HEK293 (cell line): ENCODE results near the gene DAGLA.

ENCODE experiments used
- CTCF ChIA-PET: fragments of 350-600 bp; formaldehyde crosslinking; extraction: SDS; loops from one replicate; lab custom pipeline; 2021; ENCODE audit warnings: antibody characterized with exemption; lab: Yijun Ruan, JAX
- POLR2A ChIA-PET: fragments of 300-600 bp; formaldehyde crosslinking; extraction: SDS; loops from one replicate; lab custom pipeline; 2020; ENCODE audit warnings: antibody characterized with exemption, inconsistent platforms; lab: Yijun Ruan, JAX
- H3K27ac ChIP-seq: fragments of 200-500 bp; sonication (Bioruptor generic); 2 replicates; pipeline ENCODE4 v1.5.1; 2014; ENCODE audit warnings: low read depth, low read length, control low read depth, inconsistent platforms; ENCODE audit errors: extremely low read depth
- H3K36me3 ChIP-seq, 2 experiments: fragments of 200-500 bp in 1 of 2; sonication (Bioruptor generic) in 1 of 2; 1 replicate in 1 of 2; 2 replicates in 1 of 2; pipeline ENCODE4 v1.5.1; 2014 to 2017; ENCODE audit warnings: inconsistent platforms in 2 of 2, low read length in 2 of 2; ENCODE audit not compliant: control insufficient read depth in 2 of 2, insufficient read depth in 1 of 2
- H3K4me1 ChIP-seq: fragments of 200-500 bp; sonication (Bioruptor generic); 2 replicates; pipeline ENCODE4 v1.5.1; 2014; ENCODE audit warnings: mild to moderate bottlenecking, low read length, inconsistent platforms; ENCODE audit not compliant: control insufficient read depth, insufficient read depth
- H3K4me3 ChIP-seq: 2 replicates; pipeline ENCODE4 v1.5.1; 2011; ENCODE audit warnings: low read depth, mild to moderate bottlenecking, control low read depth, low read length, moderate library complexity
- H3K9me3 ChIP-seq: fragments of 200-500 bp; sonication (Bioruptor generic); 2 replicates; pipeline ENCODE4 v1.5.1; 2014; ENCODE audit warnings: low read depth, low read length, inconsistent platforms; ENCODE audit not compliant: control insufficient read depth, insufficient read depth
- GLIS2 ChIP-seq: fragments of 450-650 bp; formaldehyde crosslinking; IDR thresholded peaks from 2 replicates; pipeline ENCODE4 v1.5.1; 2016; ENCODE audit warnings: missing biosample characterization, missing genetic modification characterization
- OVOL3 ChIP-seq: fragments of 450-650 bp; formaldehyde crosslinking; IDR thresholded peaks from 2 replicates; pipeline ENCODE4 v1.5.1; 2016; ENCODE audit warnings: missing biosample characterization, missing genetic modification characterization
- PBX3 ChIP-seq: sonication (generic); formaldehyde crosslinking; IDR thresholded peaks from 2 replicates; pipeline ENCODE4 v1.8.1; 2022; ENCODE audit warnings: mild to moderate bottlenecking, moderate library complexity, missing genetic modification reagents
- SCRT1 ChIP-seq: fragments of 450-650 bp; formaldehyde crosslinking; IDR thresholded peaks from 2 replicates; pipeline ENCODE4 v1.5.1; 2016; ENCODE audit warnings: missing biosample characterization, missing genetic modification characterization, borderline replicate concordance
- SP2 ChIP-seq: fragments of 450-650 bp; formaldehyde crosslinking; IDR thresholded peaks from 2 replicates; pipeline ENCODE4 v1.5.1; 2016; ENCODE audit warnings: missing biosample characterization, missing genetic modification characterization
- WT1 ChIP-seq: fragments of 450-650 bp; formaldehyde crosslinking; IDR thresholded peaks from 2 replicates; pipeline ENCODE4 v1.5.1; 2016; ENCODE audit warnings: missing biosample characterization, missing genetic modification characterization
- ZFP37 ChIP-seq: fragments of 450-650 bp; formaldehyde crosslinking; IDR thresholded peaks from 2 replicates; pipeline ENCODE4 v1.5.1; 2016; ENCODE audit warnings: missing biosample characterization, missing genetic modification characterization
- ZIC2 ChIP-seq: fragments of 450-650 bp; formaldehyde crosslinking; IDR thresholded peaks from 2 replicates; pipeline ENCODE4 v1.5.1; 2016; ENCODE audit warnings: missing biosample characterization, missing genetic modification characterization
- ZNF114 ChIP-seq: fragments of 450-650 bp; formaldehyde crosslinking; IDR thresholded peaks from 2 replicates; pipeline ENCODE4 v1.5.0; 2017; ENCODE audit warnings: missing biosample characterization, missing genetic modification characterization
- ZNF184 ChIP-seq: fragments of 450-650 bp; IDR thresholded peaks from 2 replicates; pipeline ENCODE4 v1.5.1; 2018; ENCODE audit warnings: missing biosample characterization, mild to moderate bottlenecking, missing genetic modification characterization
- ZNF266 ChIP-seq: fragments of 450-650 bp; formaldehyde crosslinking; IDR thresholded peaks from 2 replicates; pipeline ENCODE4 v1.5.1; 2016; ENCODE audit warnings: missing biosample characterization, missing genetic modification characterization, low read depth
- ZNF518A ChIP-seq: fragments of 450-650 bp; formaldehyde crosslinking; conservative IDR thresholded peaks from 2 replicates; pipeline ENCODE4 v1.5.1; 2016; ENCODE audit warnings: low read depth, missing biosample characterization, missing genetic modification characterization
- ZNF561 ChIP-seq: fragments of 450-650 bp; IDR thresholded peaks from 2 replicates; pipeline ENCODE4 v1.5.1; 2018; ENCODE audit warnings: missing biosample characterization, missing genetic modification characterization, borderline replicate concordance
- ZNF571 ChIP-seq: fragments of 450-650 bp; formaldehyde crosslinking; IDR thresholded peaks from 2 replicates; pipeline ENCODE4 v1.5.0; 2017; ENCODE audit warnings: missing biosample characterization, missing genetic modification characterization
- ZNF596 ChIP-seq: fragments of 450-650 bp; IDR thresholded peaks from 2 replicates; pipeline ENCODE4 v1.5.0; 2018; ENCODE audit warnings: missing biosample characterization, mild to moderate bottlenecking, missing genetic modification characterization, moderate library complexity
- ZNF777 ChIP-seq: fragments of 450-650 bp; formaldehyde crosslinking; IDR thresholded peaks from 2 replicates; pipeline ENCODE4 v1.5.1; 2017; ENCODE audit warnings: missing biosample characterization, missing genetic modification characterization, borderline replicate concordance

DAGLA gene

GRCh38 chr11:61764606-61765260, 84.5 kb downstream of the DAGLA start:
- CTCF ChIA-PET = interaction anchor here (1.1 to 1.3 kb wide), 2 partner anchors 17 to 81 kb away, joined by 3 to 4 read pairs; no protein-coding TSS in a partner anchor

GRCh38 chr11:61765550-61766253, 85.5 kb downstream of the DAGLA start:
- Histone ChIP-seq H3K36me3 (no peaks in the 10 kb centered on the region), H3K27ac (no peak overlapping the region), H3K4me3 (no peak overlapping the region)
- CTCF ChIA-PET = interaction anchor here (1.2 to 1.5 kb wide), 2 partner anchors 11 to 14 kb away, joined by 3 to 6 read pairs; no protein-coding TSS in a partner anchor
- TF ChIP-seq ZNF777 = no peak
- TF ChIP-seq ZNF114 (tag by site-specific recombination) = no peak
- peak; percentile 61 for TF ChIP-seq ZIC2
- TF ChIP-seq ZNF518A = no peak
- no peak for TF ChIP-seq ZFP37 (tag by site-specific recombination)
- TF ChIP-seq PBX3 (CRISPR knock-in tag) = no peak
- TF ChIP-seq SCRT1 (tag by site-specific recombination) = no peak
- no peak for TF ChIP-seq ZNF184 (tag by site-specific recombination)
- TF ChIP-seq ZNF266 (tag by site-specific recombination) = no peak
- TF ChIP-seq OVOL3 (tag by site-specific recombination) = no peak
- TF ChIP-seq ZNF571 (tag by site-specific recombination) = no peak
- peak; percentile 55 for TF ChIP-seq GLIS2 (tag by site-specific recombination)
- no peak for TF ChIP-seq ZNF596 (tag by site-specific recombination)
- no peak for TF ChIP-seq WT1
- TF ChIP-seq, all 188 proteins: peak for 2
- Histone ChIP-seq H3K9me3 (no peaks in the 10 kb centered on the region), H3K4me1 (no peaks in the 10 kb centered on the region)
- POLR2A ChIA-PET = interaction anchor here (1.1 kb wide), 1 partner anchor 25 kb away, joined by 5 read pairs; no protein-coding TSS in a partner anchor

More at GRCh38 chr11:61764606-61765260, 84.5 kb downstream of the DAGLA start:
- TF ChIP-seq ZNF561 (tag by site-specific recombination) (no peak), SP2 (tag by site-specific recombination) (peak; percentile 17; the same call in 1 of the 2 replicates)
- H3K4me3 ChIP-seq = no peak overlapping the region
- no peak overlapping the region for H3K27ac ChIP-seq
- H3K4me1 ChIP-seq = no peaks in the 10 kb centered on the region
- H3K36me3 ChIP-seq = no peaks in the 10 kb centered on the region
- POLR2A ChIA-PET = interaction anchor here (1.1 kb wide), 1 partner anchor 26 kb away, joined by 5 read pairs; no protein-coding TSS in a partner anchor
- H3K9me3 ChIP-seq = no peaks in the 10 kb centered on the region
